ENCODE data around the gene CD300E.
A peak's percentile ranks its signal among the peaks of the same experiment; 100 is the strongest.

DNA sequence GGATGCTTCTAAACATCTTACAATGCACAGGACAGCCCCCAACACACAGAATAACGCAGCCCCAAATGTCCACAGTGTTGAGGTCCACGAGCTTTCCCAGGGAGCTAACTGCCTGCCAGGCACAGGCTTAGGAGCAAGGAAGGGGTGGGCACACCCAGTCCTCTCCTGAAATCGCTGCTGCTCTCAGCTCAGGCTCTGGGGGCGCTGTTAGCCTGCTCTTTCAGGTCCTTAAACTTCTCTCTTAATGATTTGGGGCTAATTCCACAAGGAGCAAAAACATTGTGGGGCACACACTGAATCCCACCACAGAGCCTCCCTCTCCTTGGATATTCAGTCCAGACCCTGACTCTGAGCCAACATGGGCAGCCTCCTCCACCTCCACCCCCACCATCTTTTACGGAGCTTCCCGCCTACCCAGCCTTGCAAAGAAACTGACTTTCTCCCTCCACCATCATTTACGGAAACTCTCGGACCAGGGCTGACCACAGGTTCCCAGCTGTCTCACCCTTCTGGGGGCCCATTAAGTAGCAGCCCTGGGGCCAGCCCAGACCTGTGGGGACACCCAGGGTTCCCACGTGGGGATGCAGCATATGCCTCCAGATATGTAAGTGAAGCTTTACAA lies 57.3 kb downstream of the CD300E start:
- TF ChIP-seq, protein P1, sequence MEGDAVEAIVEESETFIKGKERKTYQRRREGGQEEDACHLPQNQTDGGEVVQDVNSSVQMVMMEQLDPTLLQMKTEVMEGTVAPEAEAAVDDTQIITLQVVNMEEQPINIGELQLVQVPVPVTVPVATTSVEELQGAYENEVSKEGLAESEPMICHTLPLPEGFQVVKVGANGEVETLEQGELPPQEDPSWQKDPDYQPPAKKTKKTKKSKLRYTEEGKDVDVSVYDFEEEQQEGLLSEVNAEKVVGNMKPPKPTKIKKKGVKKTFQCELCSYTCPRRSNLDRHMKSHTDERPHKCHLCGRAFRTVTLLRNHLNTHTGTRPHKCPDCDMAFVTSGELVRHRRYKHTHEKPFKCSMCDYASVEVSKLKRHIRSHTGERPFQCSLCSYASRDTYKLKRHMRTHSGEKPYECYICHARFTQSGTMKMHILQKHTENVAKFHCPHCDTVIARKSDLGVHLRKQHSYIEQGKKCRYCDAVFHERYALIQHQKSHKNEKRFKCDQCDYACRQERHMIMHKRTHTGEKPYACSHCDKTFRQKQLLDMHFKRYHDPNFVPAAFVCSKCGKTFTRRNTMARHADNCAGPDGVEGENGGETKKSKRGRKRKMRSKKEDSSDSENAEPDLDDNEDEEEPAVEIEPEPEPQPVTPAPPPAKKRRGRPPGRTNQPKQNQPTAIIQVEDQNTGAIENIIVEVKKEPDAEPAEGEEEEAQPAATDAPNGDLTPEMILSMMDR (conservative IDR thresholded peaks at IDR 0.05; ENCODE audit: low read depth, low read length): peak; percentile 85
- TF ChIP-seq EZH2 (IDR thresholded peaks at IDR 0.05; ENCODE audit: borderline replicate concordance, low read depth, low read length, poor library complexity, severe bottlenecking): no peak

Measured in A673 (cell line).